PC-9 (cell line): ENCODE measurements around the gene KDM1B.

Experiments
- CTCF ChIP-seq: fragments of 200-600 bp; sonication (generic); conservative IDR thresholded peaks from 2 replicates; pipeline ENCODE4 v1.6.1; 2017; ENCODE audit warnings: mixed run types, antibody characterized with exemption, mild to moderate bottlenecking, moderate library complexity
- EZH2 ChIP-seq: fragments of 200-600 bp; sonication (generic); IDR thresholded peaks from 2 replicates; pipeline ENCODE4 v1.8.0; 2017; ENCODE audit warnings: antibody characterized with exemption, low read depth

- TF ChIP-seq CTCF (no peak), EZH2 (no peak)
Observed at GRCh38 chr6:18161431-18161830, 6.2 kb downstream of the KDM1B start.
